Measurements from ENCODE around the gene FOS.
"Not testable (repeated sequence)": the region's sequence is repeated elsewhere in the genome, so short reads cannot be mapped to it uniquely, and the experiment has no call there.

FOS gene

GRCh38 chr14:75297411-75298040, 18.9 kb downstream of the FOS start:
- H3K27ac ChIP-seq (ENCODE audit: low read depth, low read length), result no peak overlapping the region
- no peak overlapping the region for H3K4me3 ChIP-seq (ENCODE audit: low read depth, low read length)
- no peaks in the 10 kb centered on the region for H3K36me3 ChIP-seq (ENCODE audit: control insufficient read depth, insufficient read depth, low read length)
- H3K27me3 ChIP-seq (ENCODE audit: control insufficient read depth, insufficient read depth, low read length), result no peaks in the 10 kb centered on the region
- no peak overlapping the region for H3K9ac ChIP-seq (ENCODE audit: low read length)
- no peaks in the 10 kb centered on the region for H3K9me3 ChIP-seq (ENCODE audit: control insufficient read depth, insufficient read depth, low read depth, low read length)
- H3K4me1 ChIP-seq (ENCODE audit: control insufficient read depth, insufficient read depth, low read length), result peaks cover 16% of the 10 kb centered on the region

- no peak overlapping the region for H3K27ac ChIP-seq (ENCODE audit: low read depth, low read length)
- H3K9ac ChIP-seq (ENCODE audit: low read length), result no peak overlapping the region
- H3K4me3 ChIP-seq (ENCODE audit: low read depth, low read length), result no peak overlapping the region
These were observed 19.7 kb downstream of the FOS start for GRCh38 chr14:75298187-75298965.

GRCh38 chr14:75299059-75299458, 20.4 kb downstream of the FOS start:
- no peak overlapping the region for H3K27ac ChIP-seq (ENCODE audit: low read depth, low read length)

More at GRCh38 chr14:75298187-75298965, 19.7 kb downstream of the FOS start:
- no peaks in the 10 kb centered on the region for H3K36me3 ChIP-seq (ENCODE audit: control insufficient read depth, insufficient read depth, low read length)
- H3K4me1 ChIP-seq (ENCODE audit: control insufficient read depth, insufficient read depth, low read length), result peaks cover 14% of the 10 kb centered on the region
- H3K27me3 ChIP-seq (ENCODE audit: control insufficient read depth, insufficient read depth, low read length), result no peaks in the 10 kb centered on the region
- H3K9me3 ChIP-seq (ENCODE audit: control insufficient read depth, insufficient read depth, low read depth, low read length), result no peaks in the 10 kb centered on the region

GRCh38 chr14:75299576-75299975, 20.9 kb downstream of the FOS start:
- H3K9ac ChIP-seq (ENCODE audit: low read length), result no peak overlapping the region
- H3K27ac ChIP-seq (ENCODE audit: low read depth, low read length), result no peak overlapping the region
- H3K4me1 ChIP-seq (ENCODE audit: control insufficient read depth, insufficient read depth, low read length), result peaks cover 12% of the 10 kb centered on the region
- no peaks in the 10 kb centered on the region for H3K9me3 ChIP-seq (ENCODE audit: control insufficient read depth, insufficient read depth, low read depth, low read length)
- no peaks in the 10 kb centered on the region for H3K27me3 ChIP-seq (ENCODE audit: control insufficient read depth, insufficient read depth, low read length)
- no peaks in the 10 kb centered on the region for H3K36me3 ChIP-seq (ENCODE audit: control insufficient read depth, insufficient read depth, low read length)
- no peak overlapping the region for H3K4me3 ChIP-seq (ENCODE audit: low read depth, low read length)

More at GRCh38 chr14:75299059-75299458, 20.4 kb downstream of the FOS start:
- H3K27me3 ChIP-seq (ENCODE audit: control insufficient read depth, insufficient read depth, low read length), result no peaks in the 10 kb centered on the region
- H3K36me3 ChIP-seq (ENCODE audit: control insufficient read depth, insufficient read depth, low read length), result no peaks in the 10 kb centered on the region
- peaks cover 12% of the 10 kb centered on the region for H3K4me1 ChIP-seq (ENCODE audit: control insufficient read depth, insufficient read depth, low read length)
- H3K9me3 ChIP-seq (ENCODE audit: control insufficient read depth, insufficient read depth, low read depth, low read length), result no peaks in the 10 kb centered on the region
- H3K4me3 ChIP-seq (ENCODE audit: low read depth, low read length), result no peak overlapping the region
- H3K9ac ChIP-seq (ENCODE audit: low read length), result no peak overlapping the region

- Histone ChIP-seq H3K9me3 (ENCODE audit: control insufficient read depth, insufficient read depth, low read depth, low read length) (no peaks in the 10 kb centered on the region), H3K9ac (ENCODE audit: low read length) (no peak overlapping the region), H3K27me3 (ENCODE audit: control insufficient read depth, insufficient read depth, low read length) (no peaks in the 10 kb centered on the region), H3K27ac (ENCODE audit: low read depth, low read length) (no peak overlapping the region), H3K4me3 (ENCODE audit: low read depth, low read length) (no peak overlapping the region), H3K4me1 (ENCODE audit: control insufficient read depth, insufficient read depth, low read length) (peaks cover 3% of the 10 kb centered on the region; the same call in 1 of the 2 replicates), H3K36me3 (ENCODE audit: control insufficient read depth, insufficient read depth, low read length) (no peaks in the 10 kb centered on the region)
These were observed 23.2 kb downstream of the FOS start for GRCh38 chr14:75301666-75302325.

GRCh38 chr14:75303381-75303789, 24.8 kb downstream of the FOS start:
- Histone ChIP-seq H3K4me1 (ENCODE audit: control insufficient read depth, insufficient read depth, low read length) (peaks cover 7% of the 10 kb centered on the region; the same call in 1 of the 2 replicates), H3K27me3 (ENCODE audit: control insufficient read depth, insufficient read depth, low read length) (no peaks in the 10 kb centered on the region), H3K4me3 (ENCODE audit: low read depth, low read length) (no peak overlapping the region), H3K9me3 (ENCODE audit: control insufficient read depth, insufficient read depth, low read depth, low read length) (no peaks in the 10 kb centered on the region), H3K36me3 (ENCODE audit: control insufficient read depth, insufficient read depth, low read length) (no peaks in the 10 kb centered on the region), H3K27ac (ENCODE audit: low read depth, low read length) (no peak overlapping the region), H3K9ac (ENCODE audit: low read length) (no peak overlapping the region)

GRCh38 chr14:75306410-75306809, 27.8 kb downstream of the FOS start:
- not testable (repeated sequence) for H3K4me3 ChIP-seq (ENCODE audit: low read depth, low read length); H3K9me3 ChIP-seq (ENCODE audit: control insufficient read depth, insufficient read depth, low read depth, low read length); H3K27me3 ChIP-seq (ENCODE audit: control insufficient read depth, insufficient read depth, low read length); H3K27ac ChIP-seq (ENCODE audit: low read depth, low read length); H3K9ac ChIP-seq (ENCODE audit: low read length); H3K36me3 ChIP-seq (ENCODE audit: control insufficient read depth, insufficient read depth, low read length); H3K4me1 ChIP-seq (ENCODE audit: control insufficient read depth, insufficient read depth, low read length)

GRCh38 chr14:75306927-75307699, 28.5 kb downstream of the FOS start:
- Histone ChIP-seq H3K27me3 (ENCODE audit: control insufficient read depth, insufficient read depth, low read length) (no peaks in the 10 kb centered on the region), H3K27ac (ENCODE audit: low read depth, low read length) (no peak overlapping the region), H3K36me3 (ENCODE audit: control insufficient read depth, insufficient read depth, low read length) (no peaks in the 10 kb centered on the region), H3K9me3 (ENCODE audit: control insufficient read depth, insufficient read depth, low read depth, low read length) (no peaks in the 10 kb centered on the region), H3K4me3 (ENCODE audit: low read depth, low read length) (no peak overlapping the region), H3K4me1 (ENCODE audit: control insufficient read depth, insufficient read depth, low read length) (peaks cover 9% of the 10 kb centered on the region; the same call in 1 of the 2 replicates), H3K9ac (ENCODE audit: low read length) (no peak overlapping the region)

- no peaks in the 10 kb centered on the region for H3K9me3 ChIP-seq (ENCODE audit: control insufficient read depth, insufficient read depth, low read depth, low read length)
- no peak overlapping the region for H3K9ac ChIP-seq (ENCODE audit: low read length)
- H3K27ac ChIP-seq (ENCODE audit: low read depth, low read length), result no peak overlapping the region
- no peaks in the 10 kb centered on the region for H3K27me3 ChIP-seq (ENCODE audit: control insufficient read depth, insufficient read depth, low read length)
- peaks cover 9% of the 10 kb centered on the region; the same call in 1 of the 2 replicates for H3K4me1 ChIP-seq (ENCODE audit: control insufficient read depth, insufficient read depth, low read length)
- no peak overlapping the region for H3K4me3 ChIP-seq (ENCODE audit: low read depth, low read length)
- no peaks in the 10 kb centered on the region for H3K36me3 ChIP-seq (ENCODE audit: control insufficient read depth, insufficient read depth, low read length)
These were observed 29.2 kb downstream of the FOS start for GRCh38 chr14:75307700-75308379.

GRCh38 chr14:75308991-75309390, 30.4 kb downstream of the FOS start:
- not testable (repeated sequence) for H3K9me3 ChIP-seq (ENCODE audit: control insufficient read depth, insufficient read depth, low read depth, low read length); H3K4me3 ChIP-seq (ENCODE audit: low read depth, low read length); H3K27me3 ChIP-seq (ENCODE audit: control insufficient read depth, insufficient read depth, low read length); H3K27ac ChIP-seq (ENCODE audit: low read depth, low read length); H3K36me3 ChIP-seq (ENCODE audit: control insufficient read depth, insufficient read depth, low read length); H3K9ac ChIP-seq (ENCODE audit: low read length); H3K4me1 ChIP-seq (ENCODE audit: control insufficient read depth, insufficient read depth, low read length)
